Activated CD4-positive, alpha-beta T cell treated with anti-CD3 and anti-CD28 coated beads, Interleukin-2, amount 50 U/mL, for 1 hour (primary cell): ENCODE results near the gene MIP.
"Not testable (repeated sequence)": the region's sequence is repeated elsewhere in the genome, so short reads cannot be mapped to it uniquely, and the experiment has no call there.

Source experiments
- DNase-seq: peaks from one replicate; pipeline ENCODE4 v3.0.0-alpha.2; 2020

The MIP gene

DNA sequence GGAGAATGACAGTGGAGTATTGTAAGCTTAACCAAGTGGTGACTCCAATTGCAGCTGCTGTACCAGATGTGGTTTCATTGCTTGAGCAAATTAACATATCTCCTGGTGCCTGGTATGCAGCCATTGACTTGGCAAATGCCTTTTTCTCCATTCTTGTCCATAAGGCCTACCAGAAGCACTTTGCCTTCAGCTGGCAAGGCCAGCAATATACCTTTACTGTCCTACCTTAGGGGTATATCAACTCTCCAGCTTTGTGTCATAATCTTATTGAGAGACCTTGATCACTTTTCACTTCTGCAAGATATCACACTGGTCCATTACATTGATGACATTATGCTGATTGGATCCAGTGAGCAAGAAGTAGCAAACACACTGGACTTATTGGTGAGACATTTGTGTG, 52.8 kb downstream of the MIP start:
- DNase-seq = not testable (repeated sequence)

DNA sequence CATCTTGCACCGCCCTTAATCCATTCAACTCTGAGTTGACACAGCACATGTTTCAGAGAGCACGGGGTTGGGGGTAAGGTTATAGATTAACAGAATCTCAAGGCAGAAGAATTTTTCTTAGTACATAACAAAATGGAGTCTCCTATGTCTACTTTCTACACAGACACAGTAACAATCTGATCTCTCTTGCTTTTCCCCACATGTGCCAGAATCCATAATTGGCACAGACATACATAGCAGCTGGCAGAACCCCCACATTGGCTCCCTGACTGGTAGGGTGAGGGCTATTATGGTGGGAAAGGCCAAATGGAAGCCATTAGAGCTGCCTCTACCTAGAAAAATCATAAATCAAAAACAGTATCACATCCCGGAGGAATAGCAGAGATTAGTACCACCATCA, 53.3 kb downstream of the MIP start:
- not testable (repeated sequence) for DNase-seq
